SJCRH30 (cell line): Measurements from ENCODE around the gene FCAMR. TPM values are rescaled to one million over a fixed set of nuclear protein-coding genes. Genes with fewer than 3 reads are reported as not detected.

Source experiments
- DNase-seq, 2 experiments: peaks; one replicate each; pipeline ENCODE4 v3.0.0-alpha.2; 2015 to 2020
- H3K27ac ChIP-seq: fragments of 250-450 bp; sonication (Bioruptor Pico); 2 replicates; pipeline ENCODE4 v1.5.1; 2020; ENCODE audit warnings: mild to moderate bottlenecking, moderate library complexity
- H3K27me3 ChIP-seq: fragments of 250-450 bp; sonication (Bioruptor Pico); 2 replicates; pipeline ENCODE4 v1.5.1; 2020; ENCODE audit warnings: mild to moderate bottlenecking, moderate library complexity
- H3K36me3 ChIP-seq: fragments of 250-450 bp; sonication (Bioruptor Pico); 2 replicates; pipeline ENCODE4 v1.5.1; 2020; ENCODE audit warnings: mild to moderate bottlenecking, moderate library complexity
- H3K4me1 ChIP-seq: fragments of 250-450 bp; sonication (Bioruptor Pico); 2 replicates; pipeline ENCODE4 v1.5.1; 2020; ENCODE audit warnings: mild to moderate bottlenecking, moderate library complexity
- H3K4me3 ChIP-seq: fragments of 250-450 bp; sonication (Bioruptor Pico); 2 replicates; pipeline ENCODE4 v1.5.1; 2020; ENCODE audit warnings: mild to moderate bottlenecking, moderate library complexity
- H3K9me3 ChIP-seq: fragments of 250-450 bp; sonication (Bioruptor Pico); replicated peaks from 2 replicates; pipeline ENCODE4 v1.5.1; 2020; ENCODE audit warnings: mild to moderate bottlenecking, moderate library complexity
- total RNA-seq: library from RNA; depleted of rRNA; stranded (reverse); fragments of >200 nt; shearing (Covaris generic); gene quantifications from 2 replicates; pipeline ENCODE4 v1.2.3, GENCODE V29; 2014

FCAMR gene
- total RNA-seq, 1 experiment from 2014 or later, result not detected

DNA sequence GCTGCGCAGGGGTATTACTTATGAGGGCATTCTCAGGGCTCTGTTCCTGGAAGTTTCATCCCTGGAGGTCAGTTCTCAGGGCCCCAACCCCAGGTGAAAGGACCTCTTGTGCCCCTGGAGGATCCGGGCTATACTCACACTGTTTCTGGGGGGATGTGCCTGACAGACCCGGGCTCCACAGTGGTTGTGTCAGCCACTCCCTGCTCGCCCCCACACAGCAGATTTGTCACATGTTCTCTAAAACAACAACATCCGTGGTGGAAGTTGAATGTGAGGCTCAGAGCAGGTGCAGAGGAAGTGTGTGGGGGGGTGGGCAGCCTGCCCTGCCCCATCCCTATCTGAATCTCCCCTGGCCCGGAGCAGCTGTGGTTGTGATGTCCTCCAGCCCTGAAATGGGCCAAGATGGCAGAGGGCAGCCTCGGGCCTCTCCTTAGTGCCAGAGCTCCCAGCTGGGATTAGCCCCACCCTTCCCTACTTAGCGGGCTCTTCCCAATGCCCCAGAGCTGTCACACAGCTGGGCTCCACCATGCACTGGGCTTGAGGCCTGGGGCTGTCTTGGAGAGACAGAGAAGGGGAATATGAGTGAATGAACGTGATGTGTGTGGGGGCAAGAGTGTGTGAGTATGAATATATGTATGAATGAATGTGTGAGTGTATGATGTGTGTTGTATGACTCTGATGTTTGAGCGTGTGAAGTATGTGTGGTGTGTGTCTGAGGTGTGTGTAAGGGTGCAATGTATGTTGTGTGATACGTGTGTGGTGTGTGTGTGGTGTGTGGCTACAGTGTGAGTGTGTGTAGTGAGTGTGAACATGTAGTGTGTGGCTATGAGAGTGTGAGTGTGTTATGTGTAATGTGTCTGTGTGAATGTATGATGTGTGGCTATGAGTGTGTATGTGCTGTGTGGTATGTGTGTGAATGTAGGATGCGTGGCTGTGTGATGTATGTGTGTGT, 47.0 kb downstream of the FCAMR start:
- H3K4me3 ChIP-seq, result no peak overlapping the region
- peak; percentile 27 to 39 for DNase-seq
- no peaks in the 10 kb centered on the region for H3K27me3 ChIP-seq
- H3K9me3 ChIP-seq, result no peaks in the 10 kb centered on the region
- H3K4me1 ChIP-seq, result no peaks in the 10 kb centered on the region
- H3K36me3 ChIP-seq, result no peaks in the 10 kb centered on the region
- H3K27ac ChIP-seq, result no peak overlapping the region

DNA sequence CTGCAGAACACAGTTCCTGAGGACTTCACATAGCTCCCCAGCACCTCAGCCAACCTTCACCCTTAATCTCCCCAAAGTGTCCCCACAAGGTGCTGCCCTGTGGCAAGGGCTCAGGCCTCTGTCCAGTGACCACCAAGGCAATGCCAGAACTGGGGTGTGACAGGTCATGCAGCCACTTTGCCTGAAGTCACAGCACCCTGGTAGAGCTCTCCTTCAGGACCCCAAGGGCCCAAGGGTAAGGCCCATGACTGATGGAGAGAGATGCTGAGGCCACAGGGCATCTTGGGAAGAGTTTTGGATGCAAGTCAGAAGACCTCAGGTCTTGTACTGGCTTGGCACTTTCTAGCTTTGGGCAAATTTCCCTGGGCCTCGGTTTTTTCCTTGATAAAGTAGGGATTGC, 47.7 kb downstream of the FCAMR start:
- no peaks in the 10 kb centered on the region for H3K9me3 ChIP-seq
- DNase-seq, result no peak
- no peaks in the 10 kb centered on the region for H3K36me3 ChIP-seq
- H3K4me3 ChIP-seq, result no peak overlapping the region
- H3K27me3 ChIP-seq, result no peaks in the 10 kb centered on the region
- H3K27ac ChIP-seq, result no peak overlapping the region
- H3K4me1 ChIP-seq, result no peaks in the 10 kb centered on the region

DNA sequence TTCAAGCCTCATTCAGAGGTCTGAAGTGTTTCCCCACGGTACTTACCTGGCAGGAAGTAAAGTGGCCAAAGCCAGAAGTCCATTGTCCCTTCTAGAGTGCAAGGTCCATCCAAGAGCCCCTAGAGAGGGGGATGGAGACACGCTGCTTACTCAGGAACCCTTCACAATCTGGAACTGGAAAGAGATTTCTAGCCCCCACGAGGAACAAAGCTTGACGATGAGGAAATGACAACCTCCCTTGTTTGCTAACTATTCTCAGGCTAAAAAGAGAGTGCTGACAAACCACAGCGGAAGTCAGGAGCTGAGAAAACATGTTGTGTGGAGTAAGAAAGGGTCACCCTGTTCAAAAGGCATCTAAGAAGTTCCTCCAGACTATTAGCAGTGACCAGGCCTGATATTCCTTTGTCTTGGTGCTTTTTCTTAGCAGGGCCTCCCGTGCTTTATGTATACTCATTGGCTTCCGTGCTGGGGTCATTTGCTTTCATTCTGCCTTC, 48.4 kb downstream of the FCAMR start, which contains the start of gene FCMR:
FCMR (minus strand) TSS at position 170 of the 494 bp plus-strand sequence; CDS start at position 83, 87 bp downstream.
- Histone ChIP-seq H3K36me3 (no peaks in the 10 kb centered on the region), H3K27ac (no peak within 1 kb of the TSS)

DNA sequence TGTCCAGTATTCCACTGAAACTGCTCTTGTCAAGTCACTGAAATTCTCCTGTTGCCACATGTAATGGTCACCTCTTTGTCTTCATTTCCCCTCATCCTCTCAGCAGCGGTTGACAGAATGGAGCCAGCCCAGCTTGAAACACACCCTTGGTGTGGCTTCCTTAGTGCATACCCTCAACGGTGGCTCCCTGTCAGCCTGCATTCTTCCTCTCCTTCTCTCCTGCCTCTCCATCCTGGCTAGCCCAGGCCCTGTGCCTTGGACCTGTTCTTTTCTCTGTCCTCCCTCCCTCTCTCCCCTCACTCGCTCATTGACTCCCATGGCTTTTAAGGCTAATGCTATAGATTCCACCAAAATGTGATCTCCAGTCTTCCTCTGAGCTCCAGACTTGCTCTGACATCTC, 52.2 kb downstream of the FCAMR start:
- DNase-seq, result no peak
- Histone ChIP-seq H3K4me1 (no peaks in the 10 kb centered on the region), H3K27me3 (peaks cover 5% of the 10 kb centered on the region; the same call in 1 of the 2 replicates), H3K36me3 (no peaks in the 10 kb centered on the region), H3K9me3 (no peaks in the 10 kb centered on the region), H3K27ac (no peak overlapping the region), H3K4me3 (no peak overlapping the region)

More for the DNA sequence above, 48.4 kb downstream of the FCAMR start, which contains the start of gene FCMR:
- H3K4me1 ChIP-seq, result no peaks in the 10 kb centered on the region
- no peak for DNase-seq
- H3K27me3 ChIP-seq, result peaks cover under 1% of the 10 kb centered on the region; the same call in 1 of the 2 replicates
- no peak within 1 kb of the TSS for H3K4me3 ChIP-seq
- H3K9me3 ChIP-seq, result no peaks in the 10 kb centered on the region

DNA sequence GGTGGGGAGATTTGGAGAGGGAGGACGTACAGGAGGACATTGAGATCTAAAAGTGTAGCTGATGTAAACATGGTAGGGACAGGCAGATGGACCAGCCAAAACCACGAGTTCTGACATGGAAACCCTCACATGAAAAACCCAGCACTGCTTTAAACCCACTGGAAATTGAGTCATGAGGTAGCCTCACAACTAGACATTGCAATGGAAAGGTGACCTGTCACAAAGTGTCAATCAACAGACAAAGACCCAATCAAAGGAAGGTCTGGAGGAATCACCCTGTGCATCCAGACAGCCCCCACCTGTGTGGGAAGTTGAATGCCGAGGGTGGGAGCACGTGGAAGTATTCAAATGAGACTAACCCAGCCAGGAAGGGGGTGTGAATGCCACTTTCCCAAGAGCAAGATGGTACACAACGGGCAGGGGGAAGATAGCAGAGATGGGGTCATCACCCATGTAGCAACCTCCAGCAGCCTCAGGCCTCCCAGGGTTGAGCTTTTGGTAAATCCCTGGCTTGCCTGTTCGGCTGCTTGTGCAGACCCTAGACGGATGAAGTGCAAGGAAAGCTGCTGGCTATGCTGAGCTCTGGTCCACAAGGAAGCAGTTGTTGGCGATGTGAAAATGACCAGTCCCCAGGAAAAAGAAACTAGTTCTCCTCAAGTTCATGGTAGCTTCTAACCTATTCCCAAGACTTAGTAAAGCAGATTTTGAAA, 54.1 kb downstream of the FCAMR start:
- H3K9me3 ChIP-seq, result no peaks in the 10 kb centered on the region
- H3K4me1 ChIP-seq, result no peaks in the 10 kb centered on the region
- no peak overlapping the region for H3K27ac ChIP-seq
- H3K27me3 ChIP-seq, result peaks cover 5% of the 10 kb centered on the region; the same call in 1 of the 2 replicates
- no peak overlapping the region for H3K4me3 ChIP-seq
- no peak for DNase-seq
- H3K36me3 ChIP-seq, result no peaks in the 10 kb centered on the region

- H3K4me3 ChIP-seq, result no peak overlapping the region
- no peak for DNase-seq
- H3K36me3 ChIP-seq, result no peaks in the 10 kb centered on the region
- H3K27me3 ChIP-seq, result peaks cover 10% of the 10 kb centered on the region
- no peaks in the 10 kb centered on the region for H3K9me3 ChIP-seq
- no peak overlapping the region for H3K27ac ChIP-seq
- no peaks in the 10 kb centered on the region for H3K4me1 ChIP-seq
Observed at GRCh38 chr1:206915030-206915735, 55.1 kb downstream of the FCAMR start.

DNA sequence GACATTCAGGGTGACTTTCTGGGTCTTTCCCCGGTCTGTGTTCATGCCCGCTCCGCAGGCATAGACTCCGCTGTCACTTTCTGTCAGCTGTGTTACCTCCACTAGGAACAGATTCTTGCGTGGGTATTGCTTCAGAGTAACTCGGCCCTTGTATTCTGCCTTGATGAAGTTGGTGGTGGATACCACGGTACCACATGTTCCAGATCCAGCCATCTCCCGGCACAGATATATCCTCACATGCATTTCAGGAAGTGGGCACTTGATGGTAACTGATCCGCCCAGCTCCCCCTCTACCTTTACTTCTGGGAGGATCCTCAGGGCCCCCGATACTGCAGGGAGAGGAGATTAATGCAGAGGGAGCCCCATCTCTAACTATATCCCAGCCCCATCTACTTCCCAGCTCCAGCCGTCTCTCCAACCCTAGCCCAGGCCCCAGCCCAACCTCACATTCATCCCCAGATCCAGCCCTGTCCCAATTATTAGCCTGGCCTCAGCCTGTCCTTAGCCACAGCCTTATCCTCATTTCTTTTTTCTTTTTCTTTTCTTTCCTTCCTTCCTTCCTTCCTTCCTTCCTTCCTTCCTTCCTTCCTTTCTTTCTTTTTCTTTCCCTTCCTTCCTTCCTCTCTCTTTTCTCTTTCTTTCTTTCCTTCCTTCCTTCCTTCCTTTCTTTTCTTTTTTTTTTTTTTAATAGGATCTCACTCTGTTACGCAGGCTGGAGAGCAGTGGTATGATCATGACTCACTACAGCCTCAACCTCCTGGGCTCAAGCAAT, 56.3 kb downstream of the FCAMR start:
- Histone ChIP-seq H3K36me3 (no peaks in the 10 kb centered on the region), H3K4me1 (no peaks in the 10 kb centered on the region), H3K4me3 (no peak overlapping the region), H3K27me3 (peaks cover 17% of the 10 kb centered on the region), H3K27ac (no peak overlapping the region), H3K9me3 (no peaks in the 10 kb centered on the region)
- no peak for DNase-seq

GRCh38 chr1:206912445-206913095, 57.7 kb downstream of the FCAMR start:
- Histone ChIP-seq H3K36me3 (no peaks in the 10 kb centered on the region), H3K4me3 (no peak overlapping the region), H3K9me3 (no peaks in the 10 kb centered on the region), H3K27me3 (peaks cover 19% of the 10 kb centered on the region), H3K27ac (no peak overlapping the region), H3K4me1 (no peaks in the 10 kb centered on the region)
- peak; percentile 73 to 93 for DNase-seq

DNA sequence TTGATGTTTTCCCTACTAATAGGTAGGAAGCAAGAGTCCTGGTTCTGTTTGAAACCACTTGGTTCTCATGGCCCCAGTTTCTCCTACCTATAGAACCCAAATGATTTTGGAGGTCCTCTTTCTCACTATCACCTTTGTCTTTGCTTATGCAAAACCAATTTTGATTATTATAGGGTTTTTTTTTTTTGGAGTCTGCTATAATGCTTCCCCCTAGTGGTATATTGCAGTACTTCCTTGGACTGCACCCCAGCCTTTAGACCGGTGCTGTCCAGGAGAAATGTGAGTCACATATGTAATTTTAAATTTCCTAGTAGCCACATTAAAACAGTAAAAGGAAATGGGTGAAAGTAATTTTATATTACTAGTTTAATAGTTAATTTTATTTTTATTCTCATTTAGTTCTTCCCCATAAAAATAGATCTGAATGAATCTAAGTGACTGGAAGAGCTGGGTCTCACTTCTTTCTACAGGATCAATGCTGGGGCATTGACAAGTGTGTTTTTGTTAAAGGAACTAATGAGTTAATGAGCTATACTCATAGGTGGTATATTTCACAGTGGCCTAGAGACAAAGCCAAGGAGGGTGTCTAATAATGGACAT, 59.1 kb downstream of the FCAMR start:
- Histone ChIP-seq H3K36me3 (no peaks in the 10 kb centered on the region), H3K9me3 (no peaks in the 10 kb centered on the region), H3K27ac (no peak overlapping the region), H3K27me3 (peaks cover 14% of the 10 kb centered on the region), H3K4me3 (no peak overlapping the region), H3K4me1 (no peaks in the 10 kb centered on the region)
- peak in 1 of 2 experiments; percentile 69 for DNase-seq

GRCh38 chr1:206909883-206910318, 60.4 kb downstream of the FCAMR start:
- DNase-seq, result no peak
- Histone ChIP-seq H3K27ac (no peak overlapping the region), H3K27me3 (peaks cover 14% of the 10 kb centered on the region), H3K36me3 (no peaks in the 10 kb centered on the region), H3K4me1 (no peaks in the 10 kb centered on the region), H3K4me3 (no peak overlapping the region), H3K9me3 (no peaks in the 10 kb centered on the region)

DNA sequence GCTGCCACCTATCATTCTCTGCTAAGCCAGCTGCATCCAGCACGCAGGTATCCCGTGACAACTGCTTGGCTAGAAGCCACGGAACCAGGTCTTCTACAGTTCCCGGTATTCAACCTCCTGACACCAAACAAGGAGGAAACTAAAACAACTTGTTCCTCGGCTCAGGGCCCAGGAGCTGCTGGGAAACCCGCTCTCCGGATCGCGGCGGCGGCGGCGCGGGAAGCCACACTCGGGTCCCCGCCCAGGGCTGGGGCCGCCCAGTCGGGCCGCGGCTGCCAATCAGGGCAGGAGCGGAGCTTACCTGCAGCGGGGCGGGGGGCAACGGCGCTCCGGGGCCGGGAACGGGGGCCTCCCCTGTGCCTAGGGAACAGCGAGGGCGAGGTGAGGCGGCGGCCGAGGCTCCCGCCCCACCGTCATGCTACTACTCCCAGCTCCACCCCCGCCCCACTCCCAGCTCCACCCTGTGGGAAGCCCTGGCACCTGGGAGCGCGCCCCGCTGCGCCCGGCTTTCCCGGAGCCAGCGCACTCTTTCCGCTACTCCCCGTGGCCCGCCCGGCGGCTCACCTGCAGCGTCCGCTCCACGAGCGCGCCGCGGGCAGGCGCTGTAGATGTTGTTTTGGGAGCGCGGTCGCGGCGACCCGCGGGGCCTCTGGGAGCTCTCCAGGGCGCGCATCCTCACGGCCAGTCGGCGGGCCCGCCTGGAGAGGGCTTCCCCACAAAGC, 60.9 kb downstream of the FCAMR start:
- Histone ChIP-seq H3K27ac (no peak overlapping the region), H3K9me3 (no peaks in the 10 kb centered on the region), H3K36me3 (no peaks in the 10 kb centered on the region), H3K27me3 (peaks cover 14% of the 10 kb centered on the region), H3K4me3 (peak overlapping the region; percentile 27), H3K4me1 (no peaks in the 10 kb centered on the region)
- no peak for DNase-seq

DNA sequence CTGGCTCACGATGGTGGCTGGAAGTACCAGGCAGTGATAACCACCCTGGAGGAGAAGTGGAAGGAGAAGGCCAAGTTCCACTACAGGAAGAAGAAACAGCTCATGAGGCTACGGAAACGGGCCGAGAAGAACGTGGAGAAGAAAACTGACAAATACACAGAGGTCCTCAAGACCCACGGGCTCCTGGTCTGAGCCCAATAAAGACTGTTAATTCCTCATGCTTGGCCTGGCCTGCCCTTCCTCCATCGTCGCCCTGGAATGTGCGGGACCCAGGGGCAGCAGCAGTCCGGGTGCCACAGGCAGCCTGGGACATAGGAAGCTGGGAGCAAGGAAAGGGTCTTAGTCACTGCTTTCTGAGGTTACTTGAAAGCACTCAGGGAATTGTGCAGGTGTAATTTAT, 62.2 kb downstream of the FCAMR start:
- no peaks in the 10 kb centered on the region for H3K4me1 ChIP-seq
- no peak overlapping the region for H3K4me3 ChIP-seq
- no peaks in the 10 kb centered on the region for H3K36me3 ChIP-seq
- DNase-seq, result no peak
- H3K27ac ChIP-seq, result no peak overlapping the region
- H3K9me3 ChIP-seq, result no peaks in the 10 kb centered on the region
- peaks cover 14% of the 10 kb centered on the region for H3K27me3 ChIP-seq
